WTC11 (cell line): ENCODE measurements around the gene COG5. TPM values are rescaled to one million over a fixed set of nuclear protein-coding genes. Genes with fewer than 3 reads are reported as not detected.

Experiments
- ATAC-seq: fragments of 200-7000 bp; cut with Tn5 transposase; 2 replicates; pipeline ENCODE4 v1.10.0; 2021; ENCODE audit warnings: mild to moderate bottlenecking, moderate library complexity
- CTCF ChIA-PET: fragments of 300-600 bp; sonication (Branson Sonifier 250); formaldehyde crosslinking; loops from one replicate; lab custom pipeline; 2021; ENCODE audit warnings: antibody characterized with exemption; lab: Charles Lee
- POLR2A ChIA-PET: fragments of 350-600 bp; sonication (Branson Sonifier 250); formaldehyde crosslinking; loops from one replicate; lab custom pipeline; 2021; ENCODE audit warnings: antibody characterized with exemption; lab: Charles Lee
- DNase-seq: peaks from one replicate; pipeline ENCODE4 v3.0.0; 2021; ENCODE audit warnings: low spot score
- H3K27ac Mint-ChIP-seq: 2 replicates; pipeline ENCODE4 v1.8.0; 2021; ENCODE audit warnings: mixed read lengths
- H3K27me3 Mint-ChIP-seq: 2 replicates; pipeline ENCODE4 v1.8.0; 2021; ENCODE audit warnings: low read depth, mild to moderate bottlenecking, moderate library complexity, mixed read lengths
- H3K36me3 Mint-ChIP-seq: 2 replicates; pipeline ENCODE4 v1.8.0; 2021; ENCODE audit warnings: mixed read lengths
- H3K4me1 Mint-ChIP-seq: 2 replicates; pipeline ENCODE4 v1.8.0; 2022; ENCODE audit warnings: mixed read lengths
- H3K4me3 Mint-ChIP-seq: 2 replicates; pipeline ENCODE4 v1.8.0; 2021; ENCODE audit warnings: mild to moderate bottlenecking, moderate library complexity, mixed read lengths
- H3K9me3 Mint-ChIP-seq: 2 replicates; pipeline ENCODE4 v1.8.0; 2021; ENCODE audit warnings: mixed read lengths
- CREB1 ChIP-seq: sonication (generic); formaldehyde crosslinking; IDR thresholded peaks from 2 replicates; pipeline ENCODE4 v1.8.0; 2023; ENCODE audit warnings: mild to moderate bottlenecking, missing genetic modification reagents
- ESRRA ChIP-seq: sonication (generic); formaldehyde crosslinking; IDR thresholded peaks from 2 replicates; pipeline ENCODE4 v1.8.1; 2022; ENCODE audit warnings: mild to moderate bottlenecking, missing genetic modification reagents, borderline replicate concordance
- ETV6 ChIP-seq: sonication (generic); formaldehyde crosslinking; IDR thresholded peaks from 2 replicates; pipeline ENCODE4 v1.8.1; 2022; ENCODE audit warnings: mild to moderate bottlenecking, missing genetic modification reagents
- FOXJ3 ChIP-seq: sonication (generic); formaldehyde crosslinking; IDR thresholded peaks from 2 replicates; pipeline ENCODE4 v1.9.0; 2021; ENCODE audit warnings: missing genetic modification reagents, mild to moderate bottlenecking, borderline replicate concordance
- GABPB1 ChIP-seq: sonication (generic); formaldehyde crosslinking; IDR thresholded peaks from 2 replicates; pipeline ENCODE4 v1.8.1; 2023; ENCODE audit warnings: mild to moderate bottlenecking, missing genetic modification reagents
- HMGA2 ChIP-seq: fragments of 250-450 bp; sonication (Bioruptor Pico); IDR thresholded peaks from 2 replicates; pipeline ENCODE4 v1.4.0; 2021; ENCODE audit warnings: mild to moderate bottlenecking, moderate library complexity
- KAT7 ChIP-seq: sonication (generic); formaldehyde crosslinking; IDR thresholded peaks from 2 replicates; pipeline ENCODE4 v1.8.1; 2023; ENCODE audit warnings: missing genetic modification reagents, mild to moderate bottlenecking, borderline replicate concordance
- NR1H2 ChIP-seq: sonication (generic); formaldehyde crosslinking; IDR thresholded peaks from 2 replicates; pipeline ENCODE4 v1.9.0; 2021; ENCODE audit warnings: mild to moderate bottlenecking, moderate library complexity, missing genetic modification reagents
- NR2C2 ChIP-seq: sonication (generic); formaldehyde crosslinking; IDR thresholded peaks from 2 replicates; pipeline ENCODE4 v1.8.0; 2022; ENCODE audit warnings: mild to moderate bottlenecking, missing genetic modification reagents
- PRDM15 ChIP-seq: sonication (generic); formaldehyde crosslinking; IDR thresholded peaks from 2 replicates; pipeline ENCODE4 v1.8.0; 2022; ENCODE audit warnings: missing genetic modification reagents
- RORB ChIP-seq: fragments of 250-450 bp; sonication (Bioruptor Pico); IDR thresholded peaks from 2 replicates; pipeline ENCODE4 v1.9.0; 2021; ENCODE audit warnings: mild to moderate bottlenecking
- SP1 ChIP-seq: sonication (generic); formaldehyde crosslinking; conservative IDR thresholded peaks from 2 replicates; pipeline ENCODE4 v1.8.1; 2022; ENCODE audit warnings: missing genetic modification reagents
- TP53 ChIP-seq: sonication (generic); formaldehyde crosslinking; IDR thresholded peaks from 2 replicates; pipeline ENCODE4 v1.8.1; 2023; ENCODE audit warnings: mild to moderate bottlenecking, missing genetic modification reagents
- ZNF232 ChIP-seq: sonication (generic); formaldehyde crosslinking; IDR thresholded peaks from 2 replicates; pipeline ENCODE4 v1.8.0; 2022; ENCODE audit warnings: mild to moderate bottlenecking, missing genetic modification reagents
- ZNF423 ChIP-seq: fragments of 250-450 bp; sonication (Bioruptor Pico); IDR thresholded peaks from 2 replicates; pipeline ENCODE4 v2.1.2; 2022; ENCODE audit warnings: mild to moderate bottlenecking, moderate library complexity
- total RNA-seq: library from RNA; stranded (reverse); gene quantifications from 3 replicates; pipeline ENCODE4 v1.2.3, GENCODE V29; 2021
- TF ChIP-seq, protein P1 (sequence below): sonication (generic); formaldehyde crosslinking; IDR thresholded peaks from 2 replicates; pipeline ENCODE4 v1.8.0; 2022; ENCODE audit warnings: mild to moderate bottlenecking, missing genetic modification reagents
- TF ChIP-seq, protein P2 (sequence below): sonication (generic); formaldehyde crosslinking; IDR thresholded peaks from 2 replicates; pipeline ENCODE4 v1.8.1; 2023; ENCODE audit warnings: mild to moderate bottlenecking, moderate library complexity, missing genetic modification reagents
- TF ChIP-seq, protein P3 (sequence below): sonication (generic); formaldehyde crosslinking; IDR thresholded peaks from 2 replicates; pipeline ENCODE4 v1.8.1; 2023; ENCODE audit warnings: mild to moderate bottlenecking, missing genetic modification reagents
- TF ChIP-seq, protein P4 (sequence below): fragments of 250-450 bp; sonication (Bioruptor Pico); IDR thresholded peaks from 2 replicates; pipeline ENCODE4 v1.9.0; 2021; ENCODE audit warnings: moderate library complexity, mild to moderate bottlenecking, inconsistent platforms, borderline replicate concordance

Gene COG5
- total RNA-seq, 1 experiment from 2014 or later: 23.8 TPM

DNA sequence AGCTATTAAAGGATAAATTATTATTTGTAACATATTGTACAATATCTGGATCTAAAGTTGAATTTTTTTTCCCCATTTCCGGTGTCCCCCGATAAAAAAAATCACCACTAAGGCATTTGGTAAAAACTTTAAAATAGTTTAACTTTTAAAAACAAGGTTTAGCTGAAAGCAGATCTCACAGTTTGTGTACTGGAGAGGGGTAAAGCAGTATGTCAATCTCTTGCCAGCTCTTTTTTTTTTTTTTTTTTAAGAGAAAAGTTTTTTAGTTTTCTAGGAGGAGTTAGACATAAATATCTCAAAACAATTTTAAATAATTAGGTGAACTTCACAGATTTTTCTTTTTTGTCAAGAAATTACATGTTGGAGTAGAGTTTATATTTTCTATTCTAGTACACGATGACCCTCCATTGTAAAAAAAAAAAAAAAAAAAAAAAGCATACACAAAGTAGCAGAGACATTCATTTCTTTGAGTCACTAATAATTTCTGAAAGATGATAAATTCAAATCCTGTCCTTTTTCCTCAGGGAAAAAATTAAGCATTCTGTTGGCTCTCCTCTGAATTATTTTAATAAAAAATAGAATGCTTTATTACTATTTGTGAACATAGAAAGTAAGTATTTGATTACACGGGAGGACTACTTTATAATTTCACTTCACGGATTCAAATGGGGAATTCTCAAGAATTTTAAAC is 396.8 kb downstream of the COG5 start:
- Mint-ChIP-seq H3K4me1 (peaks cover 34% of the 10 kb centered on the region), H3K4me3 (peak overlapping the region; percentile 94), H3K36me3 (no peaks in the 10 kb centered on the region), H3K9me3 (no peaks in the 10 kb centered on the region), H3K27ac (peak overlapping the region; percentile 100), H3K27me3 (no peaks in the 10 kb centered on the region)
- no peak for TF ChIP-seq TP53 (CRISPR knock-in tag)
- no peak for TF ChIP-seq HMGA2
- TF ChIP-seq, protein P1, sequence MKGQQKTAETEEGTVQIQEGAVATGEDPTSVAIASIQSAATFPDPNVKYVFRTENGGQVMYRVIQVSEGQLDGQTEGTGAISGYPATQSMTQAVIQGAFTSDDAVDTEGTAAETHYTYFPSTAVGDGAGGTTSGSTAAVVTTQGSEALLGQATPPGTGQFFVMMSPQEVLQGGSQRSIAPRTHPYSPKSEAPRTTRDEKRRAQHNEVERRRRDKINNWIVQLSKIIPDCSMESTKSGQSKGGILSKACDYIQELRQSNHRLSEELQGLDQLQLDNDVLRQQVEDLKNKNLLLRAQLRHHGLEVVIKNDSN: no peak
- TF ChIP-seq ETV6 (CRISPR knock-in tag): no peak
- TF ChIP-seq FOXJ3 (CRISPR knock-in tag): no peak
- TF ChIP-seq, protein P2, sequence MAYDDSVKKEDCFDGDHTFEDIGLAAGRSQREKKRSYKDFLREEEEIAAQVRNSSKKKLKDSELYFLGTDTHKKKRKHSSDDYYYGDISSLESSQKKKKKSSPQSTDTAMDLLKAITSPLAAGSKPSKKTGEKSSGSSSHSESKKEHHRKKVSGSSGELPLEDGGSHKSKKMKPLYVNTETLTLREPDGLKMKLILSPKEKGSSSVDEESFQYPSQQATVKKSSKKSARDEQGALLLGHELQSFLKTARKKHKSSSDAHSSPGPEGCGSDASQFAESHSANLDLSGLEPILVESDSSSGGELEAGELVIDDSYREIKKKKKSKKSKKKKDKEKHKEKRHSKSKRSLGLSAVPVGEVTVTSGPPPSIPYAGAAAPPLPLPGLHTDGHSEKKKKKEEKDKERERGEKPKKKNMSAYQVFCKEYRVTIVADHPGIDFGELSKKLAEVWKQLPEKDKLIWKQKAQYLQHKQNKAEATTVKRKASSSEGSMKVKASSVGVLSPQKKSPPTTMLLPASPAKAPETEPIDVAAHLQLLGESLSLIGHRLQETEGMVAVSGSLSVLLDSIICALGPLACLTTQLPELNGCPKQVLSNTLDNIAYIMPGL (CRISPR knock-in tag): no peak
- TF ChIP-seq NR2C2: no peak
- no peak for TF ChIP-seq RORB (CRISPR knock-in tag)
- no peak for TF ChIP-seq SP1 (CRISPR knock-in tag)
- no peak for TF ChIP-seq NR1H2 (CRISPR knock-in tag)
- TF ChIP-seq ZNF423: no peak
- TF ChIP-seq CREB1 (CRISPR knock-in tag): no peak
- TF ChIP-seq GABPB1 (CRISPR knock-in tag): no peak
- no peak for TF ChIP-seq ESRRA
- TF ChIP-seq, protein P3, sequence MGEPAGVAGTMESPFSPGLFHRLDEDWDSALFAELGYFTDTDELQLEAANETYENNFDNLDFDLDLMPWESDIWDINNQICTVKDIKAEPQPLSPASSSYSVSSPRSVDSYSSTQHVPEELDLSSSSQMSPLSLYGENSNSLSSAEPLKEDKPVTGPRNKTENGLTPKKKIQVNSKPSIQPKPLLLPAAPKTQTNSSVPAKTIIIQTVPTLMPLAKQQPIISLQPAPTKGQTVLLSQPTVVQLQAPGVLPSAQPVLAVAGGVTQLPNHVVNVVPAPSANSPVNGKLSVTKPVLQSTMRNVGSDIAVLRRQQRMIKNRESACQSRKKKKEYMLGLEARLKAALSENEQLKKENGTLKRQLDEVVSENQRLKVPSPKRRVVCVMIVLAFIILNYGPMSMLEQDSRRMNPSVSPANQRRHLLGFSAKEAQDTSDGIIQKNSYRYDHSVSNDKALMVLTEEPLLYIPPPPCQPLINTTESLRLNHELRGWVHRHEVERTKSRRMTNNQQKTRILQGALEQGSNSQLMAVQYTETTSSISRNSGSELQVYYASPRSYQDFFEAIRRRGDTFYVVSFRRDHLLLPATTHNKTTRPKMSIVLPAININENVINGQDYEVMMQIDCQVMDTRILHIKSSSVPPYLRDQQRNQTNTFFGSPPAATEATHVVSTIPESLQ (CRISPR knock-in tag): no peak
- TF ChIP-seq, protein P4, sequence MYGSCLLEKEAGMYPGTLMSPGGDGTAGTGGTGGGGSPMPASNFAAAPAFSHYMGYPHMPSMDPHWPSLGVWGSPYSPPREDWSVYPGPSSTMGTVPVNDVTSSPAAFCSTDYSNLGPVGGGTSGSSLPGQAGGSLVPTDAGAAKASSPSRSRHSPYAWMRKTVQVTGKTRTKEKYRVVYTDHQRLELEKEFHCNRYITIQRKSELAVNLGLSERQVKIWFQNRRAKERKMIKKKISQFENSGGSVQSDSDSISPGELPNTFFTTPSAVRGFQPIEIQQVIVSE (CRISPR knock-in tag): no peak
- TF ChIP-seq PRDM15 (CRISPR knock-in tag): no peak
- TF ChIP-seq ZNF232: no peak
- no peak for TF ChIP-seq KAT7 (CRISPR knock-in tag)
- CTCF ChIA-PET: interaction anchor here (2.6 to 3.5 kb wide), 3 partner anchors 17 to 219 kb away, joined by 14 to 29 read pairs (median 18); no protein-coding TSS in a partner anchor
- DNase-seq (no peak), ATAC-seq (no peak)
- POLR2A ChIA-PET: interaction anchor here (0.6 to 0.8 kb wide), 4 partner anchors 28 to 397 kb away, joined by 3 to 6 read pairs (median 4); partner anchors contain the start of genes COG5 and DUS4L
